Stimulated activated CD8-positive, alpha-beta memory T cell treated with anti-CD3 and anti-CD28 coated beads, Interleukin-7, amount 100 ng/mL, for 4 hours (primary cell): ENCODE results near the gene USP33.
"Not testable (repeated sequence)": the region's sequence is repeated elsewhere in the genome, so short reads cannot be mapped to it uniquely, and the experiment has no call there.

Experiments
- DNase-seq, 2 donors: peaks; one replicate each; pipeline ENCODE4 v3.0.0-alpha.2; 2020; ENCODE audit warnings: low read depth in 2 of 2

The USP33 gene

GRCh38 chr1:77739235-77739634 lies 20.4 kb downstream of the USP33 start:
- no peak for DNase-seq

GRCh38 chr1:77732090-77732489 lies 27.6 kb downstream of the USP33 start:
- no peak for DNase-seq

GRCh38 chr1:77725706-77726105 lies 33.9 kb downstream of the USP33 start:
- DNase-seq, result no peak

- no peak for DNase-seq
Observed at GRCh38 chr1:77718181-77718580, 41.5 kb downstream of the USP33 start.

DNA sequence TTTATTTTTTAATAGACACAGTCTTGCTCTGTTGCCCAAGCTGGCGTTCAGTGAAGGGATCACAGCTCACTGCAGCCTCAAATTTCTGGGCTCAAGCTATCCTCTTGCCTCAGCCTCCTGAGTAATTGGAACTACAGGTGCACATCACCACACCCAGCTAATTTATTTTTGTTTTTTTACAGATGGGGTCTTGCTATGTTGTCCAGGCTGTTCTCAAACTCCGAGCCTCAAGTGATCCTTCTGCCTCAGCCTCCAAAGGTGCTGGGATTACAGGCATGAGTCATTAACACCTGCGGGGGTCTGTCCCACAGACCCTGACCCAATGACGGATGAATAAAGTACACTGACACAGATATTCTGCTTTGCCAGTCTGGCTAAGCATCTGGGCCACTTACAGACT lies 43.6 kb downstream of the USP33 start:
- no peak for DNase-seq

DNA sequence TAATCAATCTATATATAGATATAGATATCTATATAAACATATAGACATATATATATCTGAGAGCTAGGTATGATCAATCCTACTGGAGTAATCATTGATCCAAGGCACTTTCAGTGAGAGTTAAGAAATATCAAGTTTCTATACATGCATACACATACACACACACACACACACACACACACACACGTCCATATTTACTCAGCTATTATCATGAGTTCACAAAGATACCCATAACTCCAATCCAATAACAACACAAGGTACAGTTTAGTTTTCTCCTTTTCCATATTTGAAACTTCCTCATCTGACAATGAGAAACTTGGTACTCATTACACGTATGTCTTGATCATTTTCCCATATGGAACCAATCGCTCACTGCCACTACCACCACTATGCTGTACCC lies 49.9 kb downstream of the USP33 start:
- no peak for DNase-seq

DNA sequence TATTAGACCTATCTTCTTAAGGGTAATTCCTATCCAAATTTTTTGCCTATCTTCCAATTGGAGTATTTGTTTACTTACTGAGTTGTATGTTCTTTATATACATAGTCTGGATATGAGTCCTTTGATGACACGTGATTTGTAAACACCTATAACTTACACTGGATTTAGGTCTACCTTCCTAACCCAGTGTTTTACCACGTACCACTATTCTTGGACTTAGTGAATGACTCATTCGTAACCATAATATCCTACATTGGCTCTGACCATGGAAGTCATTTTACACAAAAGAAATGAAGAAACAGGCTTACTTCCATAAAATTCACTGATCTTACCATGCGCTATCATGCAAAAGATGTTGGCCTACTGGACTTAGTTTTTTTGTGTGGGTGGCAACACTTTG lies 53.3 kb downstream of the USP33 start:
- no peak for DNase-seq

GRCh38 chr1:77704736-77705135 lies 54.9 kb downstream of the USP33 start:
- no peak for DNase-seq

GRCh38 chr1:77699673-77700072 lies 60.0 kb downstream of the USP33 start:
- DNase-seq, result not testable (repeated sequence)

DNA sequence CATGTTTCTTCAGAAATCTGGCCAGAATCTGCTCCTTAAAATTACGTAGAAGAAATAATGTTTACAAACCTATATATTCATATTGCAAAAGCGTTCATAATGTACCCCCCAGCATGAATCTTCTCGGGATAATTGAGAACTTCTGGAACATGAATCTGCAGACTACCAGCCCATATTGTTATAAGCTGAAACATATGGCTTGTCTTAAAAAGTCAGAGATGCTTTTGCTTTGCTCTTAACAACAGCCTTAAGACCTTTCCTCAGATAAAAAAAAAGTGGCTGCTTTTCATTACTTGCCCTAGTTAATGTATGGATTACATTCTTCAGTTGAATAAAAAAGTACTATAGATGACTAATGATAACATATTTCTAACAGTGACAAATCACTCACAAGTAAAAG lies 62.2 kb downstream of the USP33 start:
- DNase-seq, result no peak

DNA sequence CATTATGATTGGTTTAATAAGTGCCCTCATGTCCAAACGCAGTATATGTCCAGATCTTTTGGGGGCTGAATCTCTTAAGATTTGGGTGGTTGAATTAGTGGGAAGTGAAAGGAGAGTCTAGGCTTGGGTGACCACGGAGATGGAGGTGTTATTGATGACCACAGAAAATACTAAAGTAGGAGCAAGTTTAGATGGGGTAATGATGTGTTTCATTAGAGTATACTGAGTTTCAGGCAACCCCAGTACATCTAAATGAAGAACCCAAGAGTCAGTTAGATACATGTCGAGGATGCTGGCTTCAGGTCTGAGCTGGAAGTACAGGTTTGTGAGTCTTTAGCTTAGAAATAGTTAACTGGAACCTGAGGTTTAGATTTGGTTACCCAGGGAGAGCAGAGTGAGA lies 70.7 kb downstream of the USP33 start:
- DNase-seq, result no peak

DNA sequence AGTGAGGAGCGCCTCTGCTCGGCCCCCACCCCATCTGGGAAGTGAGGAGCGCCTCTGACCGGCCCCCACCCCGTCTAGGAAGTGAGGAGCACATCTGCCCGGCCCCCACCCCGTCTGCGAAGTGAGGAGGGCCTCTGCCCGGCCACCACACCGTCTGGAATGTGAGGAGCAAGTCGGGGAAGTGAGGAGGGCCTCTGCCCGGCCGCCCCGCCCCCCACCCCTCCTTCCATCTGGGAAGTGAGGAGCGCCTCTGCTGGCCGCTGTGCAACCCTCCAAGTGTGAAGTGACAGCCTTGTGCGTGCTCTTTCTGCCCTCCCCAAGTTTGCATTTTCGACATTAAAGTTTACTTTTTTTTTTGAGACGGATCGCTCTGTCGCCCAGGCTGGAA lies 72.1 kb downstream of the USP33 start:
- DNase-seq, result no peak

DNA sequence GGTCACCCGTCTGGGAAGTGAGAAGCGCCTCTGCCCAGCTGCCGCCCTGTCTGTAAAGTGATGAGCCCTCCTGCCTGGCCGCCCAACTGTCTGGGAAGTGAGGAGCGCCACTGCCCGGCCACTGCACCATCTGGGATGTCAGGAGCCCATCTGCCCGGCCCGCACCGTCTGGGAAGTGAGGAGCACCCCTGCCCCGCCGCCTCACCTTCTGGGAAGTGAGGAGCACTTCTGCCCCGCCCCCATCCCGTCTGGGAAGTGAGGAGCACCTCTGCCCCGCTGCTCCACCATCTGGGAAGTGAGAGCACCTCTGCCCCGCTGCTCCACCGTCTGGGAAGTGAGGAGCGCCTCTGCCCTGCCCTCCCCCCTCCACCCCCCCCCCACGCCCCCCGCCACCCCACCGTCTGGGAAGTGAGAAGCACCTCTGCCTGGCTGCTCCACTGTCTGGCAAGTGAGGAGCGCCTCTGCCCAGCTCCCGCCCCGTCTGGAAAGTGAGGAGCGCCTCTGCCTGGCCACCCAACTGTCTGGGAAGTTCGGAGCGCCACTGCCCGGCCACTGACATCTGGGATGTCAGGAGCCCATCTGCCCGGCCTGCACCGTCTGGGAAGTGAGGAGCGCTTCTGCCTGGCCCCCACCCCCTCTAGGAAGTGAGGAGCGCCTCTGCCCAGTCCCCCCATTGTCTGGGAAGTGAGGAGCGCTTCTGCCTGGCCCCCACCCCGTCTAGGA lies 72.7 kb downstream of the USP33 start:
- DNase-seq, result no peak

- DNase-seq, result peak; percentile 81 to 91
Observed at GRCh38 chr1:77683160-77684148, 76.2 kb downstream of the USP33 start.

DNA sequence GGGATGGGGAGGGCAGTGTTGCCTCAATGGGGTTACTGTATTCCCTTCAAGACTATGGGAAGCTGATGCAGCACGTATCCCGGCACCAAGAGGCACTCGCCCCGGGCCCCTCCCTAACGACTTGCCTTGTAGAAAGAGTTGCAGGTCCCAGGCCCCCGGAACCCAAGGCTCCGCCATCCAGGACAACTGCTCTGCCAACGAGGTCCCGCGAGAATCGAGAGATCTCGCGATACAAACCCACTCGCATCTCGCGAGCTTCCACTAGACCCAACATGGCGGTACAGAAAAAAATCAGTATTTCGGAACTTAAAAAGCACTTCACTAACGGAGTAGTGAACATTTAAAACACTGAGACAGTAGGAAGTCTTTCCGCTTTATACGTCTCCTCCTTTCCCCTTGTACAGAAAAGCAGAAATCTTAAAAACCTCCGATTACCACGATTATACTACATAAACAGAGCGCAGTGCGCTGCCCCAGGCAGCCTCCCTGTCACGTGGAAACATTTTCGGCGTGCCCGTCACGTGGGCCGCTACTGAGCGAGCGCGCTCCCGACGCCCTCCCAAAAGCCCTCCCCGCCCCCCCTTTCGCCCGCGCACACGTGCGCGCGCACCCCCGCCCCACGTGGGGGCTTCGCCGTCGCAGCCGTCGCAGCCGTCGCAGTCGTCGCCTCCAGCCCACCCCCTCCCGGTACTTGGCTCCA lies 77.0 kb downstream of the USP33 start, which contains the start of gene ZZZ3:
Gene ZZZ3, minus strand, starts transcription at position 199 of the 700 bp plus-strand sequence. CDS start 49,304 bp downstream, outside the sequence.
- DNase-seq, result peak; percentile 85 to 87

GRCh38 chr1:77680173-77680572 lies 79.5 kb downstream of the USP33 start:
- DNase-seq, result no peak

GRCh38 chr1:77678660-77679610 lies 80.7 kb downstream of the USP33 start:
- no peak for DNase-seq

DNA sequence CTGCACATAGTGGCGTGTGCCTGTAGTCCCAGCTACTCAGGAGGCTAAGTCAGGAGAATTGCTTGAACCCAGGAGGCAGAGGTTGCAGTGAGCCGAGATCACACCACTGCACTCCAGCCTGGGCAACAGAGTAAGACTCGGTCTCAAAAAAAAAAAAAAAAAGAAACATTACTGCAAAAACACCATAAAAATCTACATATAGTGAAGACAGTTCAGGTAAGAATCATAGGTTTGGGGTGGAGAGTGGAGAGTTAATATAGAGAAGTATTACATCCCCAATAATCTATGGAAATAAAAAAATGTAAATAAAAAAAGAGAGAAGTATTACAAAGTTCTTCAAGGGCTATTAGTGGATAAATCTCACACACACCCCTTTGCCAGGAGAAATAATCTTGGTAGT lies 84.8 kb downstream of the USP33 start:
- not testable (repeated sequence) for DNase-seq

DNA sequence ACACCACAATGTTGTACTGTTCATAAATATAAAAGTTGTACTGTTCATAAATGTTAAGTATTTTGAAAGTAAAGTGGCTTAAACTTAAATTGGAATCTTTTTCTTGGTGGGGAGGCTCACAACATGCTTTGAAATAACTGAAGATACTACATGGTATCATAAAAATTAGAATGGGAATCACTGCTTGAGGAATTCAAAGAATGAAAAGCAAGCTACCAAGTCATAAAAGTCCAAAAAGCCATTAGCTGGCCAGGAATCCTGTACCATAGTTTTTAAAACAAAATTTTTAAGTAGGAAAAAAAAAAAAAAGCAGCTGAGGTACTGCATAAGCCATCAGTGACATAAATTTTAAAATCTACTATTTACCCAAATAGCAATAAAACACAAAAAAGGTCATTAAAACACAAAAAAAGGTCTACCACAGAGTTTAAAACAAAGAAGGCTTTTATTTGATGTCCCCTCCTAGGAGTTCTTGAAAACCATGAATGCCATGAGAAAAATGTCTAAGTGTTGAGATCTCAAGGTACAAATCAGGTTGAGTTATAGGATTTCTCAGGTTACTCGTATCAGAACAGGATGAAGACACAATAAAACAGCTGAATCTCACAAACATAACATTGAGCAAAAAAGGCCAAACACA lies 85.8 kb downstream of the USP33 start:
- no peak for DNase-seq

GRCh38 chr1:77673030-77673429 lies 86.6 kb downstream of the USP33 start:
- DNase-seq, result no peak

- no peak for DNase-seq
Observed at GRCh38 chr1:77672374-77672773, 87.3 kb downstream of the USP33 start.
